Measurements from ENCODE around the gene KCNT2. TPM values are rescaled to one million over a fixed set of nuclear protein-coding genes. Genes with fewer than 3 reads are reported as not detected.

The KCNT2 gene
- total and polyA plus RNA-seq, 4 experiments from 2014 or later: not detected

- intact Hi-C loops (cut with micrococcal nuclease): no loop called here
- Histone ChIP-seq H3K36me3 (ENCODE audit: insufficient read depth, low read length) (no peaks in the 10 kb centered on the region), H3K4me1 (ENCODE audit: insufficient read depth, low read length) (no peaks in the 10 kb centered on the region), H3K4me3 (ENCODE audit: low read length in 2 of 2) (no peak overlapping the region), H3K27ac (ENCODE audit: low read depth, low read length) (no peak overlapping the region), H3K9me3 (ENCODE audit: control insufficient read depth in 1 of 2, low read length in 2 of 2) (no peaks in the 10 kb centered on the region), H3K27me3 (ENCODE audit: insufficient read depth, low read length) (no peaks in the 10 kb centered on the region)
- H3K9me3 Mint-ChIP-seq: no peaks in the 10 kb centered on the region
- H3K27ac Mint-ChIP-seq: no peak overlapping the region
- POLR2A ChIA-PET (ENCODE audit: partially characterized antibody): no interaction called here
- H3K36me3 Mint-ChIP-seq: no peaks in the 10 kb centered on the region
- CTCF ChIA-PET (ENCODE audit: partially characterized antibody): no interaction called here
- no peak overlapping the region for H3K4me3 Mint-ChIP-seq
- no peak for DNase-seq
- H3K27me3 Mint-ChIP-seq: peaks cover 0 to 2% of the 10 kb centered on the region in 2 donors
- no peaks in the 10 kb centered on the region for H3K4me1 Mint-ChIP-seq
These were observed 17.3 kb downstream of the KCNT2 start for GRCh38 chr1:196590959-196591358.

DNA sequence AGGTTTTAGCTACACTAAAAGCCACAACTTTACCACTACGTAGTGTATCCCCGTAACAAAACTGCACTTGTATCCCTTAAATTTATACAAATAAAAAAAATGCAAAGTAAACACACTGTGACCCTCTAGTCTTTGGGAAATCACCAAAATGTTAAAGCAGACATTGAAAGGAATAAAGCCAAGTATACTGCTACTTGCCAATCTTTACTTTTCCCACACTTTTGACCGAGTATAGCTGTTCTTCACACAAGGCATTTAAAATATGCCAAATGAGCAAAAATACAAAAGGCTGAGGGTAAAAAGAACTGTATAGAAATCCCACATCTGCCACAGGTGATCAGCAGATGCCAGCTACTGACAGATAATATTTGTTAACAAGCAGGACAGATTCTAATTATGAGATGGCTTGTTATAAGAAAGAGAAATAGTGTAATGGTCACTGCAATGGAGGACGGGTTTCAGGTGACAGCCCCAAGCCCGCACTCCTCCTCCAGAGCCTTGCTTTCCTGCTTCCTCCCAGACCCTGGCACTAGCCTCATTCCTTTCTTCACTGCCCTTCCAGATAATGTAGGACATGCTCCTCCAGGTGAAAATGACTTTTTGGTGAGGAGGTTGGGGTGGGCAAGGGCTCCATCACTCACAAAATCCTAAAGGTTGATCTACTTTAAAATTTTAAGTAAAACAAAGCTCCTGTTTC lies 18.1 kb downstream of the KCNT2 start:
- Mint-ChIP-seq H3K27ac (no peak overlapping the region), H3K4me3 (no peak overlapping the region), H3K27me3 (peaks cover 0 to 2% of the 10 kb centered on the region in 2 donors), H3K4me1 (no peaks in the 10 kb centered on the region), H3K9me3 (no peaks in the 10 kb centered on the region), H3K36me3 (no peaks in the 10 kb centered on the region)
- no peak for DNase-seq
- no peak overlapping the region for H3K27ac ChIP-seq (ENCODE audit: low read depth, low read length)
- H3K36me3 ChIP-seq (ENCODE audit: insufficient read depth, low read length): no peaks in the 10 kb centered on the region
- ChIA-PET POLR2A (ENCODE audit: partially characterized antibody) (no interaction called here), CTCF (ENCODE audit: partially characterized antibody) (no interaction called here)
- H3K27me3 ChIP-seq (ENCODE audit: insufficient read depth, low read length): no peaks in the 10 kb centered on the region
- no peak overlapping the region for H3K4me3 ChIP-seq (ENCODE audit: low read length in 2 of 2)
- no peaks in the 10 kb centered on the region for H3K9me3 ChIP-seq (ENCODE audit: control insufficient read depth in 1 of 2, low read length in 2 of 2)
- H3K4me1 ChIP-seq (ENCODE audit: insufficient read depth, low read length): no peaks in the 10 kb centered on the region
- intact Hi-C loops (cut with micrococcal nuclease): no loop called here

- H3K4me3 ChIP-seq (ENCODE audit: low read length in 2 of 2): no peak overlapping the region
- ChIA-PET CTCF (ENCODE audit: partially characterized antibody) (no interaction called here), POLR2A (ENCODE audit: partially characterized antibody) (no interaction called here)
- Mint-ChIP-seq H3K4me3 (no peak overlapping the region), H3K27me3 (no peaks in the 10 kb centered on the region), H3K36me3 (no peaks in the 10 kb centered on the region), H3K27ac (no peak overlapping the region), H3K9me3 (no peaks in the 10 kb centered on the region), H3K4me1 (no peaks in the 10 kb centered on the region)
- H3K36me3 ChIP-seq (ENCODE audit: insufficient read depth, low read length): no peaks in the 10 kb centered on the region
- no peak for DNase-seq
- intact Hi-C loops (cut with micrococcal nuclease): no loop called here
- no peak overlapping the region for H3K27ac ChIP-seq (ENCODE audit: low read depth, low read length)
- H3K27me3 ChIP-seq (ENCODE audit: insufficient read depth, low read length): no peaks in the 10 kb centered on the region
- H3K9me3 ChIP-seq (ENCODE audit: control insufficient read depth in 1 of 2, low read length in 2 of 2): no peaks in the 10 kb centered on the region
- H3K4me1 ChIP-seq (ENCODE audit: insufficient read depth, low read length): no peaks in the 10 kb centered on the region
These were observed 23.5 kb downstream of the KCNT2 start for GRCh38 chr1:196584696-196585095.

- no peak for DNase-seq
- no peaks in the 10 kb centered on the region for H3K36me3 Mint-ChIP-seq
- H3K4me1 Mint-ChIP-seq: no peaks in the 10 kb centered on the region
- H3K4me3 Mint-ChIP-seq: no peak overlapping the region
- Histone ChIP-seq H3K4me1 (ENCODE audit: insufficient read depth, low read length) (no peaks in the 10 kb centered on the region), H3K4me3 (ENCODE audit: low read length in 2 of 2) (no peak overlapping the region), H3K36me3 (ENCODE audit: insufficient read depth, low read length) (no peaks in the 10 kb centered on the region), H3K9me3 (ENCODE audit: control insufficient read depth in 1 of 2, low read length in 2 of 2) (no peaks in the 10 kb centered on the region), H3K27me3 (ENCODE audit: insufficient read depth, low read length) (no peaks in the 10 kb centered on the region), H3K27ac (ENCODE audit: low read depth, low read length) (no peak overlapping the region)
- peaks cover 0 to 2% (median 0%) of the 10 kb centered on the region in 8 donors for H3K9me3 Mint-ChIP-seq
- CTCF ChIA-PET (ENCODE audit: partially characterized antibody): no interaction called here
- no peak overlapping the region for H3K27ac Mint-ChIP-seq
- intact Hi-C loops (cut with micrococcal nuclease): no loop called here
- POLR2A ChIA-PET (ENCODE audit: partially characterized antibody): no interaction called here
- no peaks in the 10 kb centered on the region for H3K27me3 Mint-ChIP-seq
These were observed 30.9 kb downstream of the KCNT2 start for GRCh38 chr1:196577386-196577785.

- CTCF ChIA-PET (ENCODE audit: partially characterized antibody): no interaction called here
- Histone ChIP-seq H3K4me3 (ENCODE audit: low read length in 2 of 2) (no peak overlapping the region), H3K36me3 (ENCODE audit: insufficient read depth, low read length) (no peaks in the 10 kb centered on the region), H3K9me3 (ENCODE audit: control insufficient read depth in 1 of 2, low read length in 2 of 2) (no peaks in the 10 kb centered on the region), H3K4me1 (ENCODE audit: insufficient read depth, low read length) (no peaks in the 10 kb centered on the region), H3K27ac (ENCODE audit: low read depth, low read length) (no peak overlapping the region), H3K27me3 (ENCODE audit: insufficient read depth, low read length) (no peaks in the 10 kb centered on the region)
- H3K9me3 Mint-ChIP-seq: peaks cover 0 to 2% (median 0%) of the 10 kb centered on the region in 8 donors
- H3K4me3 Mint-ChIP-seq: no peak overlapping the region
- no peaks in the 10 kb centered on the region for H3K36me3 Mint-ChIP-seq
- H3K27me3 Mint-ChIP-seq: no peaks in the 10 kb centered on the region
- POLR2A ChIA-PET (ENCODE audit: partially characterized antibody): no interaction called here
- no peak overlapping the region for H3K27ac Mint-ChIP-seq
- H3K4me1 Mint-ChIP-seq: no peaks in the 10 kb centered on the region
- intact Hi-C loops (cut with micrococcal nuclease): no loop called here
- no peak for DNase-seq
These were observed 35.0 kb downstream of the KCNT2 start for GRCh38 chr1:196573226-196573625.

DNA sequence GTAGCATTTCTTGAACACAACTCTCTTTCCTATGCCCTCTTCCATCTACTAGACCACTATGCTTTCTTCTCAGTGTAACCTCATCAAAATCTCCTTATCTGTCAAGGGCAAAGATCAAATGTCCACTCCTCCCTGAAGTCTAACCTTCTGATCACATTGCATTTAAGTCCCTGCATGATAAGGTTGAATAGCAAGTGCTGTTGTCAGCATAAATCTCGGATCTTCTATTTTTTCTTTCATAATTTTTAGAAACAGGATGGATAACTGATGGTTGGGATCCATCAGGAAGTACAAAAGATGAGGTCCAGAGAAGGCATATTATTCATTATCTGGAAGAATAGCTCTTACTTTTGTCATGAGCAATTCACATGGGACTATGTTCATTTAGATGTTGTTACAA lies 41.0 kb downstream of the KCNT2 start:
- ChIA-PET CTCF (ENCODE audit: partially characterized antibody) (no interaction called here), POLR2A (ENCODE audit: partially characterized antibody) (no interaction called here)
- peaks cover 0 to 2% of the 10 kb centered on the region in 2 donors for H3K27me3 Mint-ChIP-seq

DNA sequence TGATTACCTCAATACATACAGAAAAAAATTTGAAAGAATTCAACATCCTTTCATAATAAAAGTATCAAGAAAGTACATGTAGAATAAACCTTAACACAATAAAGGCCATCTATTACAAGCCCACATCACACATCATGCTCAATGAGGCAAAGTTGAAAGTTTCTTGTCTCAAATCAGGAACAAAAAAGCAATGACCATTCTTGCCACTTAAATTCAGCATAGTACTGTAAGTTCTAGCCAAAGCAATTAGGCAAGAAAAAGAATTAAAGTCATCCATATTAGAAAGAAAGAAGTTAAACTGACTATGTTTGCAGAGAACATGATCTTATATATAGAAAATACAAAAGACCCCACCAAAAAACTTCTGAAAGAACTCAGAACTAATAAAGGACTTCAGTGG lies 44.5 kb downstream of the KCNT2 start:
- Mint-ChIP-seq H3K27me3 (peaks cover 0 to 2% of the 10 kb centered on the region in 2 donors), H3K9me3 (peaks cover 3 to 17% (median 9%) of the 10 kb centered on the region in 8 donors), H3K27ac (no peak overlapping the region), H3K4me1 (no peaks in the 10 kb centered on the region), H3K4me3 (no peak overlapping the region), H3K36me3 (no peaks in the 10 kb centered on the region)
- intact Hi-C loops (cut with micrococcal nuclease): no loop called here
- ChIA-PET POLR2A (ENCODE audit: partially characterized antibody) (no interaction called here), CTCF (ENCODE audit: partially characterized antibody) (no interaction called here)
- H3K27ac ChIP-seq (ENCODE audit: low read depth, low read length): no peak overlapping the region
- DNase-seq: no peak
- H3K27me3 ChIP-seq (ENCODE audit: insufficient read depth, low read length): no peaks in the 10 kb centered on the region
- H3K9me3 ChIP-seq (ENCODE audit: control insufficient read depth in 1 of 2, low read length in 2 of 2): no peaks in the 10 kb centered on the region
- H3K36me3 ChIP-seq (ENCODE audit: insufficient read depth, low read length): no peaks in the 10 kb centered on the region
- H3K4me1 ChIP-seq (ENCODE audit: insufficient read depth, low read length): no peaks in the 10 kb centered on the region
- H3K4me3 ChIP-seq (ENCODE audit: low read length in 2 of 2): no peak overlapping the region

More for the DNA sequence above, 41.0 kb downstream of the KCNT2 start:
- Histone ChIP-seq H3K4me1 (ENCODE audit: insufficient read depth, low read length) (no peaks in the 10 kb centered on the region), H3K4me3 (ENCODE audit: low read length in 2 of 2) (no peak overlapping the region), H3K9me3 (ENCODE audit: control insufficient read depth in 1 of 2, low read length in 2 of 2) (no peaks in the 10 kb centered on the region), H3K27ac (ENCODE audit: low read depth, low read length) (no peak overlapping the region), H3K27me3 (ENCODE audit: insufficient read depth, low read length) (no peaks in the 10 kb centered on the region), H3K36me3 (ENCODE audit: insufficient read depth, low read length) (no peaks in the 10 kb centered on the region)
- intact Hi-C loops (cut with micrococcal nuclease): no loop called here
- no peaks in the 10 kb centered on the region for H3K36me3 Mint-ChIP-seq
- no peak for DNase-seq
- H3K4me3 Mint-ChIP-seq: no peak overlapping the region
- H3K9me3 Mint-ChIP-seq: peaks cover 0 to 16% (median 7%) of the 10 kb centered on the region in 8 donors
- H3K4me1 Mint-ChIP-seq: no peaks in the 10 kb centered on the region
- no peak overlapping the region for H3K27ac Mint-ChIP-seq

DNA sequence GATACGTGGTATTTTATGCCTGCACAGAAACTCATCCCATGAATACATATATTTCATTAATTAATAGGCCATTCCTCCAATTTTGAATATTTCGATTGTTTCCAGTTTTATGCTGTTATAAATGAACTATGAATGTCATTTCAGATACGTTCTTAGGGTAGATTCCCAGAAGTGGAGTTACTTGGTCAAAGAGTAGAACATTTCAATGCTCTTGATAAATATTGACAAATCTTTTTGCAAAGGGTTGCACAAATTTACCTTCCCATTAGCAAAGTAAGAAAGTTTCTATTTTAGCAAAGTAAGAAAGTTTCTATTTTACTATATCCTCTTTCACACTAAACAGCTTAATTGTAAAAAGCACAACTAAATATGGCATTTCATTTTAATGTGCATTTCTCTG lies 48.9 kb downstream of the KCNT2 start:
- Histone ChIP-seq H3K36me3 (ENCODE audit: insufficient read depth, low read length) (no peaks in the 10 kb centered on the region), H3K4me1 (ENCODE audit: insufficient read depth, low read length) (no peaks in the 10 kb centered on the region), H3K4me3 (ENCODE audit: low read length in 2 of 2) (no peak overlapping the region), H3K9me3 (ENCODE audit: control insufficient read depth in 1 of 2, low read length in 2 of 2) (no peaks in the 10 kb centered on the region), H3K27me3 (ENCODE audit: insufficient read depth, low read length) (no peaks in the 10 kb centered on the region), H3K27ac (ENCODE audit: low read depth, low read length) (no peak overlapping the region)
- Mint-ChIP-seq H3K27ac (no peak overlapping the region), H3K9me3 (peaks cover 5 to 17% (median 5%) of the 10 kb centered on the region in 8 donors), H3K4me3 (no peak overlapping the region), H3K36me3 (no peaks in the 10 kb centered on the region), H3K27me3 (no peaks in the 10 kb centered on the region), H3K4me1 (no peaks in the 10 kb centered on the region)
- intact Hi-C loops (cut with micrococcal nuclease): no loop called here
- ChIA-PET CTCF (ENCODE audit: partially characterized antibody) (no interaction called here), POLR2A (ENCODE audit: partially characterized antibody) (no interaction called here)
- DNase-seq: no peak

All from CD4-positive, alpha-beta memory T cell (primary cell).